IMR-90 (cell line): ENCODE measurements around the gene SIM1. TPM values are rescaled to one million over a fixed set of nuclear protein-coding genes. Genes with fewer than 3 reads are reported as not detected.

Experiments
- ATAC-seq: fragments of 200-7000 bp; cut with Tn5 transposase; 2 replicates; pipeline ENCODE4 v1.9.1; 2020; ENCODE audit warnings: low read depth, mild to moderate bottlenecking, moderate library complexity
- BruUV-seq: library from RNA; stranded (reverse); fragments of 400-500 nt; replicated peaks from 2 replicates; lab custom pipeline; 2021; lab: Mats Ljungman, UMichigan
- CTCF ChIA-PET: fragments of 300-600 bp; formaldehyde crosslinking; extraction: SDS; loops from one replicate; lab custom pipeline; 2021; ENCODE audit warnings: antibody characterized with exemption; lab: Yijun Ruan, JAX
- POLR2A ChIA-PET: fragments of 300-600 bp; sonication (Branson Sonifier 250); formaldehyde crosslinking; loops from one replicate; lab custom pipeline; 2022; ENCODE audit warnings: antibody characterized with exemption; ENCODE audit not compliant: unreplicated experiment; lab: Charles Lee
- DNase-seq: peaks from one replicate; pipeline ENCODE4 v3.0.0; 2013
- H2AFZ ChIP-seq: replicated peaks from 2 replicates; pipeline ENCODE3; 2013; ENCODE audit warnings: low read length, mild to moderate bottlenecking; ENCODE audit not compliant: poor library complexity
- H2AK5ac ChIP-seq: 2 replicates; pipeline ENCODE4 v1.6.1; 2013; ENCODE audit warnings: low read depth, low read length, inconsistent platforms
- H2AK9ac ChIP-seq: replicated peaks from 2 replicates; pipeline ENCODE3; 2013; ENCODE audit warnings: mild to moderate bottlenecking, low read depth, low read length, moderate library complexity; ENCODE audit not compliant: poor library complexity
- H2BK120ac ChIP-seq: 2 replicates; pipeline ENCODE4 v1.6.1; 2013; ENCODE audit warnings: low read depth, low read length, inconsistent platforms
- H2BK15ac ChIP-seq: 3 replicates; pipeline ENCODE4 v1.6.1; 2013; ENCODE audit warnings: low read depth, low read length, inconsistent platforms
- H2BK20ac ChIP-seq: 2 replicates; pipeline ENCODE4 v1.6.1; 2013; ENCODE audit warnings: low read depth, mild to moderate bottlenecking, inconsistent platforms, low read length, moderate library complexity
- H2BK5ac ChIP-seq: 2 replicates; pipeline ENCODE4 v1.6.1; 2013; ENCODE audit warnings: mild to moderate bottlenecking, low read depth, low read length, inconsistent platforms; ENCODE audit not compliant: poor library complexity, severe bottlenecking
- H3K14ac ChIP-seq: replicated peaks from 2 replicates; pipeline ENCODE4 v1.6.1; 2013; ENCODE audit warnings: low read depth, low read length, inconsistent platforms
- H3K18ac ChIP-seq: 2 replicates; pipeline ENCODE4 v1.6.1; 2013; ENCODE audit warnings: low read depth, low read length, control low read depth
- H3K23ac ChIP-seq: 2 replicates; pipeline ENCODE4 v1.6.1; 2013; ENCODE audit warnings: low read depth, low read length, inconsistent platforms
- H3K27ac ChIP-seq: 2 replicates; pipeline ENCODE4 v1.5.1; 2013; ENCODE audit warnings: mild to moderate bottlenecking, control low read depth, low read length; ENCODE audit not compliant: insufficient read depth
- H3K27me3 ChIP-seq: 2 replicates; pipeline ENCODE4 v1.6.1; 2013; ENCODE audit warnings: low read length; ENCODE audit not compliant: control insufficient read depth, insufficient read depth
- H3K36me3 ChIP-seq: 2 replicates; pipeline ENCODE4 v1.6.1; 2013; ENCODE audit warnings: low read length, mixed read lengths; ENCODE audit not compliant: control insufficient read depth, insufficient read depth
- H3K4ac ChIP-seq: 2 replicates; pipeline ENCODE4 v1.6.1; 2013; ENCODE audit warnings: low read depth, low read length, inconsistent platforms
- H3K4me1 ChIP-seq: 2 replicates; pipeline ENCODE4 v1.6.1; 2013; ENCODE audit warnings: low read length, mixed read lengths; ENCODE audit not compliant: control insufficient read depth, insufficient read depth
- H3K4me2 ChIP-seq: 2 replicates; pipeline ENCODE4 v1.6.1; 2013; ENCODE audit warnings: low read depth, mild to moderate bottlenecking, control low read depth, low read length, moderate library complexity
- H3K4me3 ChIP-seq: 2 replicates; pipeline ENCODE4 v1.5.1; 2013; ENCODE audit warnings: low read depth, mild to moderate bottlenecking, control low read depth, low read length, moderate library complexity; ENCODE audit not compliant: insufficient read depth
- H3K56ac ChIP-seq: 2 replicates; pipeline ENCODE4 v1.6.1; 2013; ENCODE audit warnings: low read length, inconsistent platforms; ENCODE audit not compliant: insufficient read depth; ENCODE audit errors: extremely low read depth
- H3K79me1 ChIP-seq, 2 experiments: 2 replicates each; pipeline ENCODE4 v1.6.1; 2013; ENCODE audit warnings: low read length in 2 of 2, inconsistent platforms in 1 of 2, low read depth in 1 of 2
- H3K9ac ChIP-seq: 2 replicates; pipeline ENCODE4 v1.6.1; 2013; ENCODE audit warnings: low read depth, low read length, control low read depth
- H3K9me1 ChIP-seq: 2 replicates; pipeline ENCODE4 v1.6.1; 2013; ENCODE audit warnings: low read length, inconsistent platforms; ENCODE audit not compliant: insufficient read depth
- H3K9me3 ChIP-seq: 2 replicates; pipeline ENCODE4 v1.6.1; 2013; ENCODE audit warnings: low read length; ENCODE audit not compliant: control insufficient read depth, insufficient read depth
- H4K20me1 ChIP-seq: 2 replicates; pipeline ENCODE4 v1.6.1; 2013; ENCODE audit warnings: low read length, inconsistent platforms; ENCODE audit not compliant: insufficient read depth
- H4K5ac ChIP-seq: 2 replicates; pipeline ENCODE4 v1.6.1; 2013; ENCODE audit warnings: mild to moderate bottlenecking, low read depth, low read length, control low read depth
- H4K8ac ChIP-seq, 2 experiments: 2 replicates each; pipeline ENCODE4 v1.6.1; 2013; ENCODE audit warnings: low read depth in 2 of 2, low read length in 2 of 2, control low read depth in 1 of 2, inconsistent platforms in 1 of 2
- H4K91ac ChIP-seq: 2 replicates; pipeline ENCODE4 v1.6.1; 2013; ENCODE audit warnings: low read depth, low read length, inconsistent platforms; ENCODE audit not compliant: insufficient read depth
- BHLHE40 ChIP-seq: fragments of 150-350 bp; IDR thresholded peaks from 2 replicates; pipeline ENCODE4 v1.6.1; 2016; ENCODE audit warnings: mild to moderate bottlenecking, low read depth, low read length
- CEBPB ChIP-seq: IDR thresholded peaks from 2 replicates; pipeline ENCODE4 v1.6.1; 2012; ENCODE audit warnings: low read depth, low read length, improper control_type of control experiment
- MAZ ChIP-seq: IDR thresholded peaks from 2 replicates; pipeline ENCODE4 v1.6.1; 2012; ENCODE audit warnings: low read depth, mild to moderate bottlenecking, low read length, improper control_type of control experiment, moderate library complexity, borderline replicate concordance
- MXI1 ChIP-seq: IDR thresholded peaks from 2 replicates; pipeline ENCODE4 v1.6.1; 2012; ENCODE audit warnings: low read depth, mild to moderate bottlenecking, low read length, moderate library complexity, borderline replicate concordance
- NFE2L2 ChIP-seq: fragments of 150-350 bp; IDR thresholded peaks from 2 replicates; pipeline ENCODE4 v1.6.1; 2016; ENCODE audit warnings: low read depth, mild to moderate bottlenecking, low read length
- POLR2A ChIP-seq: IDR thresholded peaks from 2 replicates; pipeline ENCODE4 v1.6.1; 2012; ENCODE audit warnings: mild to moderate bottlenecking, low read depth, low read length
- dilution Hi-C: fragments of 300-500 bp; cut with HindIII; formaldehyde crosslinking; loops from one replicate; pipeline ENCODE4 v1.14.3; 2018; ENCODE audit warnings: low sequenced_read_pairs; ENCODE audit not compliant: unreplicated experiment
- in situ Hi-C: fragments of 300-500 bp; cut with MboI; formaldehyde crosslinking; loops from 3 replicates; pipeline ENCODE4 v1.14.3; 2019; ENCODE audit warnings: low sequenced_read_pairs, inconsistent platforms, mixed read lengths
- intact Hi-C: fragments of 100-400 bp; cut with micrococcal nuclease; formaldehyde crosslinking; loops from 2 replicates; pipeline ENCODE4 v1.10.0; 2022
- polyA plus RNA-seq, 3 experiments: library from polyadenylated mRNA; depleted of rRNA; stranded (reverse); fragments of >200 nt; gene quantifications; 2 replicates each; pipeline ENCODE4 v1.2.3, GENCODE V29; 2012; ENCODE audit warnings: low replicate concordance in 1 of 3
- total RNA-seq: library from RNA; depleted of rRNA; stranded (reverse); fragments of >200 nt; gene quantifications from 2 replicates; pipeline ENCODE4 v1.2.3, GENCODE V29; 2012
- TF ChIP-seq, protein P1 (sequence below): conservative IDR thresholded peaks from 2 replicates; pipeline ENCODE4 v1.5.1; 2012; ENCODE audit warnings: mild to moderate bottlenecking, low read depth, low read length, improper control_type of control experiment

Gene SIM1
- total and polyA plus RNA-seq, 2 of the 4 experiments (the other 2 are of a cell fraction): not detected

DNA sequence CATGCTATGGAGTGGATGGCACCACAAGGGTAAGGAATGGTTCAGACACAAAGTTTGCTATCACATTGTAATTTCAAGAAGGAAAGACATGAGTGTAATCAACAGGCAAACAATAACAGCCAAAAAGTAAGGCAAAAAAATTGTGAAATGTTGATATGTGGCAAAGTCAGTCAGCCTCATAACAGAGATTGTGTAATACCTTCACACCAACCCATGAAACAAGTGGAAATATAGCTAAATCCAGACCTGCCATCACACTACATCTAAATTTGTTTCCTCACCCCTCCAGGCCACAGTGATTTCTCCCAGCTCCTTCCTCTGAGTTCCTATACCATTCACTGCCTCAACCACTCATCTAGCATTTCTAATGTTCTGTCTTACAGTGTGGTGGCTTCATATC, 37.3 kb downstream of the SIM1 start:
- ChIA-PET POLR2A (no interaction called here), CTCF (no interaction called here)
- in situ Hi-C loops (no loop called here), dilution Hi-C loops (no loop called here), intact Hi-C loops (no loop called here)
- Histone ChIP-seq H3K9me3 (no peaks in the 10 kb centered on the region), H3K36me3 (no peaks in the 10 kb centered on the region), H3K27ac (no peak overlapping the region), H4K91ac (no peak overlapping the region), H3K4me2 (no peak overlapping the region), H3K27me3 (peaks cover 23% of the 10 kb centered on the region), H3K79me1 (no peaks in the 10 kb centered on the region), H2AK5ac (no peak overlapping the region), H3K23ac (no peak overlapping the region), H2BK20ac (no peak overlapping the region), H4K8ac (no peak overlapping the region), H3K4ac (no peak overlapping the region), H3K4me3 (no peak overlapping the region), H3K14ac (no peak overlapping the region), H3K4me1 (no peaks in the 10 kb centered on the region), H2BK120ac (no peak overlapping the region), H2AK9ac (no peak overlapping the region), H2BK5ac (no peak overlapping the region), H2AFZ (no peak overlapping the region), H3K9me1 (no peaks in the 10 kb centered on the region), H3K18ac (no peak overlapping the region), H3K56ac (no peak overlapping the region), H3K9ac (no peak overlapping the region), H4K5ac (no peak overlapping the region), H4K20me1 (no peaks in the 10 kb centered on the region), H2BK15ac (no peak overlapping the region)
- no peak for DNase-seq
- no peak for ATAC-seq
- TF ChIP-seq CEBPB (peak; percentile 49; the same call in 1 of the 2 replicates), NFE2L2 (no peak), MXI1 (no peak), MAZ (no peak), POLR2A (no peak), BHLHE40 (no peak)
- TF ChIP-seq, protein P1, sequence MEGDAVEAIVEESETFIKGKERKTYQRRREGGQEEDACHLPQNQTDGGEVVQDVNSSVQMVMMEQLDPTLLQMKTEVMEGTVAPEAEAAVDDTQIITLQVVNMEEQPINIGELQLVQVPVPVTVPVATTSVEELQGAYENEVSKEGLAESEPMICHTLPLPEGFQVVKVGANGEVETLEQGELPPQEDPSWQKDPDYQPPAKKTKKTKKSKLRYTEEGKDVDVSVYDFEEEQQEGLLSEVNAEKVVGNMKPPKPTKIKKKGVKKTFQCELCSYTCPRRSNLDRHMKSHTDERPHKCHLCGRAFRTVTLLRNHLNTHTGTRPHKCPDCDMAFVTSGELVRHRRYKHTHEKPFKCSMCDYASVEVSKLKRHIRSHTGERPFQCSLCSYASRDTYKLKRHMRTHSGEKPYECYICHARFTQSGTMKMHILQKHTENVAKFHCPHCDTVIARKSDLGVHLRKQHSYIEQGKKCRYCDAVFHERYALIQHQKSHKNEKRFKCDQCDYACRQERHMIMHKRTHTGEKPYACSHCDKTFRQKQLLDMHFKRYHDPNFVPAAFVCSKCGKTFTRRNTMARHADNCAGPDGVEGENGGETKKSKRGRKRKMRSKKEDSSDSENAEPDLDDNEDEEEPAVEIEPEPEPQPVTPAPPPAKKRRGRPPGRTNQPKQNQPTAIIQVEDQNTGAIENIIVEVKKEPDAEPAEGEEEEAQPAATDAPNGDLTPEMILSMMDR: no peak
- BruUV-seq: no TSS peak
